ENCODE data around the gene SCNN1G. TPM values are rescaled to one million over a fixed set of nuclear protein-coding genes. Genes with fewer than 3 reads are reported as not detected.

SCNN1G gene
- total and polyA plus RNA-seq, 2 donors (not counting 3 experiments of a cell fraction or from before 2014, with no cell fraction given), result not detected

- H3K79me2 ChIP-seq (ENCODE audit: control insufficient read depth, insufficient read depth, low read length), result no peaks in the 10 kb centered on the region
- no peaks in the 10 kb centered on the region for H3K36me3 ChIP-seq (ENCODE audit: control insufficient read depth in 2 of 2, extremely low read depth in 1 of 2, insufficient read depth in 2 of 2, low read length in 2 of 2)
- no peak overlapping the region for H3K27ac ChIP-seq (ENCODE audit: insufficient read depth, low read depth, low read length)
- H4K20me1 ChIP-seq (replicated peaks; ENCODE audit: control insufficient read depth, extremely low read depth, insufficient read depth, low read length), result no peaks in the 10 kb centered on the region
- H2AFZ ChIP-seq (ENCODE audit: low read depth, low read length), result no peak overlapping the region
- H3K4me2 ChIP-seq (ENCODE audit: insufficient read depth, low read length), result no peak overlapping the region
- no peak overlapping the region for H3K9ac ChIP-seq (replicated peaks; ENCODE audit: extremely low read depth, insufficient read depth, low read length)
- intact Hi-C loops (cut with micrococcal nuclease), result no loop called here
- TF ChIP-seq, protein P1, sequence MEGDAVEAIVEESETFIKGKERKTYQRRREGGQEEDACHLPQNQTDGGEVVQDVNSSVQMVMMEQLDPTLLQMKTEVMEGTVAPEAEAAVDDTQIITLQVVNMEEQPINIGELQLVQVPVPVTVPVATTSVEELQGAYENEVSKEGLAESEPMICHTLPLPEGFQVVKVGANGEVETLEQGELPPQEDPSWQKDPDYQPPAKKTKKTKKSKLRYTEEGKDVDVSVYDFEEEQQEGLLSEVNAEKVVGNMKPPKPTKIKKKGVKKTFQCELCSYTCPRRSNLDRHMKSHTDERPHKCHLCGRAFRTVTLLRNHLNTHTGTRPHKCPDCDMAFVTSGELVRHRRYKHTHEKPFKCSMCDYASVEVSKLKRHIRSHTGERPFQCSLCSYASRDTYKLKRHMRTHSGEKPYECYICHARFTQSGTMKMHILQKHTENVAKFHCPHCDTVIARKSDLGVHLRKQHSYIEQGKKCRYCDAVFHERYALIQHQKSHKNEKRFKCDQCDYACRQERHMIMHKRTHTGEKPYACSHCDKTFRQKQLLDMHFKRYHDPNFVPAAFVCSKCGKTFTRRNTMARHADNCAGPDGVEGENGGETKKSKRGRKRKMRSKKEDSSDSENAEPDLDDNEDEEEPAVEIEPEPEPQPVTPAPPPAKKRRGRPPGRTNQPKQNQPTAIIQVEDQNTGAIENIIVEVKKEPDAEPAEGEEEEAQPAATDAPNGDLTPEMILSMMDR (IDR thresholded peaks at IDR 0.05; ENCODE audit: extremely low read depth in 1 of 2, insufficient read depth in 1 of 2, low read depth in 1 of 2, low read length in 2 of 2), result no peak
- TF ChIP-seq MYC (IDR thresholded peaks at IDR 0.05; ENCODE audit: low read depth, low read length) (no peak), JUN (IDR thresholded peaks at IDR 0.05; ENCODE audit: borderline replicate concordance, insufficient read depth, insufficient read length, low read depth) (no peak), GATA2 (IDR thresholded peaks at IDR 0.05; ENCODE audit: insufficient read depth, insufficient read length, low read depth, low read length) (no peak), POLR2A (IDR thresholded peaks at IDR 0.05; ENCODE audit: low read depth, low read length) (no peak), EZH2 (IDR thresholded peaks at IDR 0.05; ENCODE audit: borderline replicate concordance, low read depth, low read length, severe bottlenecking) (no peak), POLR2AphosphoS5 (IDR thresholded peaks at IDR 0.05; ENCODE audit: insufficient read depth, low read depth, low read length) (no peak), FOS (IDR thresholded peaks at IDR 0.05; ENCODE audit: borderline replicate concordance, insufficient read depth, low read length) (no peak)
- TF ChIP-seq, protein P2, sequence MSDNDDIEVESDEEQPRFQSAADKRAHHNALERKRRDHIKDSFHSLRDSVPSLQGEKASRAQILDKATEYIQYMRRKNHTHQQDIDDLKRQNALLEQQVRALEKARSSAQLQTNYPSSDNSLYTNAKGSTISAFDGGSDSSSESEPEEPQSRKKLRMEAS (IDR thresholded peaks at IDR 0.05; ENCODE audit: insufficient read depth, insufficient read length), result no peak
- no peak for FAIRE-seq
- ChIA-PET CTCF (no interaction called here), POLR2A (no interaction called here)
- H3K9me3 ChIP-seq (replicated peaks; ENCODE audit: control insufficient read depth, insufficient read depth, low read length), result no peaks in the 10 kb centered on the region
- no peaks in the 10 kb centered on the region for H3K27me3 ChIP-seq (ENCODE audit: control insufficient read depth in 2 of 2, insufficient read depth in 2 of 2, low read length in 2 of 2)
- H3K4me1 ChIP-seq (ENCODE audit: control insufficient read depth, extremely low read depth, insufficient read depth, low read length), result no peaks in the 10 kb centered on the region
- DNase-seq (ENCODE audit: low read depth, low spot score), result no peak
- no TSS peak for BruUV-seq (replicated peaks)
- dilution Hi-C loops (cut with MboI; ENCODE audit: extremely low pct_ligation_motif_present, low sequenced_read_pairs), result no loop called here
- no peak overlapping the region for H3K4me3 ChIP-seq (replicated peaks in 1 of 3; ENCODE audit: insufficient read depth in 1 of 3, low read depth in 1 of 3, low read length in 3 of 3)
- H3K9me1 ChIP-seq (replicated peaks; ENCODE audit: control insufficient read depth, extremely low read depth, insufficient read depth, low read length), result no peaks in the 10 kb centered on the region
Observed at GRCh38 chr16:23213831-23214230, 31.3 kb downstream of the SCNN1G start.
